Caco-2 (cell line): ENCODE measurements around the gene GRAMD2B. TPM values are rescaled to one million over a fixed set of nuclear protein-coding genes. Genes with fewer than 3 reads are reported as not detected.
"Not testable (repeated sequence)": the region's sequence is repeated elsewhere in the genome, so short reads cannot be mapped to it uniquely, and the experiment has no call there.

Experiments used
- BruUV-seq: library from RNA; stranded (reverse); fragments of 400-500 nt; replicated peaks from 2 replicates; lab custom pipeline; 2021; lab: Mats Ljungman, UMichigan
- CTCF ChIA-PET: fragments of 300-600 bp; sonication (Branson Sonifier 250); formaldehyde crosslinking; loops from one replicate; lab custom pipeline; 2022; ENCODE audit warnings: antibody characterized with exemption; lab: Charles Lee
- POLR2A ChIA-PET: fragments of 300-600 bp; sonication (Branson Sonifier 250); formaldehyde crosslinking; loops from one replicate; lab custom pipeline; 2022; ENCODE audit warnings: antibody characterized with exemption; lab: Charles Lee
- DNase-seq, 2 experiments: peaks; one replicate each; pipeline versions ENCODE4 v3.0.0 to v3.0.0-alpha.2; 2020 to 2022
- H3K27me3 ChIP-seq: replicated peaks from 2 replicates; pipeline ENCODE4 v1.6.0; 2011; ENCODE audit warnings: low read length; ENCODE audit not compliant: control insufficient read depth, insufficient read depth
- H3K36me3 ChIP-seq: 2 replicates; pipeline ENCODE4 v1.5.1; 2011; ENCODE audit warnings: low read length; ENCODE audit not compliant: control insufficient read depth, insufficient read depth
- H3K4me1 ChIP-seq: fragments of 250-450 bp; sonication (Bioruptor Pico); 2 replicates; pipeline ENCODE4 v1.5.1; 2020; ENCODE audit warnings: mild to moderate bottlenecking
- H3K4me3 ChIP-seq: 2 replicates; pipeline ENCODE4 v1.5.1; 2011; ENCODE audit warnings: low read depth, mild to moderate bottlenecking, control low read depth, low read length
- H3K9me3 ChIP-seq: fragments of 250-450 bp; sonication (Bioruptor Pico); 2 replicates; pipeline ENCODE4 v1.5.1; 2020; ENCODE audit warnings: mild to moderate bottlenecking, moderate library complexity
- H3K27ac Mint-ChIP-seq: one replicate; pipeline ENCODE4 v1.8.0; 2022; ENCODE audit warnings: mixed read lengths; ENCODE audit not compliant: unreplicated experiment
- H3K27me3 Mint-ChIP-seq: one replicate; pipeline ENCODE4 v1.8.0; 2022; ENCODE audit warnings: mixed read lengths; ENCODE audit not compliant: insufficient read depth, unreplicated experiment
- H3K36me3 Mint-ChIP-seq: one replicate; pipeline ENCODE4 v1.8.0; 2022; ENCODE audit warnings: mild to moderate bottlenecking, mixed read lengths; ENCODE audit not compliant: insufficient read depth, unreplicated experiment
- H3K4me1 Mint-ChIP-seq: one replicate; pipeline ENCODE4 v1.8.0; 2022; ENCODE audit warnings: low read depth, mixed read lengths; ENCODE audit not compliant: unreplicated experiment
- H3K4me3 Mint-ChIP-seq: one replicate; pipeline ENCODE4 v1.8.0; 2022; ENCODE audit warnings: mild to moderate bottlenecking, moderate library complexity, mixed read lengths; ENCODE audit not compliant: unreplicated experiment
- H3K9me3 Mint-ChIP-seq: one replicate; pipeline ENCODE4 v1.8.0; 2022; ENCODE audit warnings: mixed read lengths; ENCODE audit not compliant: unreplicated experiment
- CTCF ChIP-seq, 2 experiments: fragments of 200-600 bp in 1 of 2; IDR thresholded peaks; 1 replicate in 1 of 2; 2 replicates in 1 of 2; pipeline versions ENCODE4 v1.5.1 to v1.8.0; 2011 to 2022; ENCODE audit warnings: antibody characterized with exemption in 1 of 2, control low read depth in 1 of 2, inconsistent platforms in 1 of 2, low read depth in 1 of 2, low read length in 1 of 2, mild to moderate bottlenecking in 1 of 2, moderate library complexity in 1 of 2; ENCODE audit not compliant: insufficient read depth in 1 of 2, severe bottlenecking in 1 of 2, unreplicated experiment in 1 of 2
- intact Hi-C: fragments of 100-400 bp; cut with micrococcal nuclease; formaldehyde crosslinking; loops from one replicate; pipeline ENCODE4 v1.10.0; 2022; ENCODE audit not compliant: unreplicated experiment
- total RNA-seq: library from RNA; stranded (reverse); gene quantifications from 2 replicates; pipeline ENCODE4 v1.2.3, GENCODE V29; 2022

Gene GRAMD2B
- total RNA-seq, 1 experiment from 2014 or later: 3.0 TPM

DNA sequence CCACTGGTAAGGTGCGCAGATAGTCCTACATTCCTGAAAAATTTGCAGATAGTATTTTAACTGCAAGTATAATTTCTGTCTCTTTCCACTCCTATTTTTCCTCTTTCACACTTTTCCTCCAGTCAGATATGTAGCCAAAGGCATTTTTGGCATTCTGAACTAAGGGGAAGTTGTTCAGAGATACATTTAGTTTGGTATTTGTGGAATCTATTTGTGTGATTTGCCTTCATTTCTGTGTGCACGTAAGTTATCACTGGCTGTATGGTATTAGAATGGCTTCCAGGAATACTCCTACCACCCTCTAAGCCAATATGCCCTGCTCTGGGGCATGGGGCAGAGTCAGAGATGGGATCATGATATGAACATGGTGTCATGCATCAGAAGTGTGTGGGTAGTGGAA is 45.8 kb upstream of the GRAMD2B start:
- no TSS peak for BruUV-seq
- Histone ChIP-seq H3K4me3 (no peak overlapping the region), H3K36me3 (no peaks in the 10 kb centered on the region), H3K27me3 (no peaks in the 10 kb centered on the region), H3K9me3 (peaks cover 4% of the 10 kb centered on the region; the same call in 1 of the 2 replicates), H3K4me1 (no peaks in the 10 kb centered on the region)
- H3K36me3 Mint-ChIP-seq: no peaks in the 10 kb centered on the region
- intact Hi-C loops: no loop called here
- ChIA-PET CTCF (no interaction called here), POLR2A (no interaction called here)
- H3K27ac Mint-ChIP-seq: no peak overlapping the region
- no peak for TF ChIP-seq CTCF (IDR thresholded peaks at IDR 0.05; ENCODE audit: insufficient read depth in 1 of 2, low read depth in 1 of 2, low read length in 1 of 2, severe bottlenecking in 1 of 2, unreplicated experiment in 1 of 2)
- no peaks in the 10 kb centered on the region for H3K27me3 Mint-ChIP-seq
- H3K9me3 Mint-ChIP-seq: peaks cover 19% of the 10 kb centered on the region
- DNase-seq: no peak
- no peak overlapping the region for H3K4me3 Mint-ChIP-seq
- no peaks in the 10 kb centered on the region for H3K4me1 Mint-ChIP-seq

- H3K4me3 ChIP-seq, H3K27me3 ChIP-seq, CTCF ChIA-PET, H3K9me3 ChIP-seq, H3K27ac Mint-ChIP-seq, H3K27me3 Mint-ChIP-seq, H3K4me1 ChIP-seq, H3K36me3 Mint-ChIP-seq, H3K36me3 ChIP-seq, H3K4me1 Mint-ChIP-seq, POLR2A ChIA-PET, BruUV-seq, H3K4me3 Mint-ChIP-seq, DNase-seq, intact Hi-C loops: not testable (repeated sequence)
- H3K9me3 Mint-ChIP-seq: peaks cover 22% of the 10 kb centered on the region
Measured at GRCh38 chr5:126380316-126380715, 42.9 kb upstream of the GRAMD2B start.

- intact Hi-C loops: no loop called here
- CTCF ChIA-PET: no interaction called here
Measured at GRCh38 chr5:126383246-126383645, 40.0 kb upstream of the GRAMD2B start.

More at GRCh38 chr5:126383246-126383645, 40.0 kb upstream of the GRAMD2B start:
- Histone ChIP-seq H3K4me3 (no peak overlapping the region), H3K27me3 (no peaks in the 10 kb centered on the region), H3K36me3 (no peaks in the 10 kb centered on the region), H3K9me3 (peaks cover 4% of the 10 kb centered on the region; the same call in 1 of the 2 replicates), H3K4me1 (no peaks in the 10 kb centered on the region)
- POLR2A ChIA-PET: no interaction called here
- TF ChIP-seq CTCF (IDR thresholded peaks at IDR 0.05; ENCODE audit: insufficient read depth in 1 of 2, low read depth in 1 of 2, low read length in 1 of 2, severe bottlenecking in 1 of 2, unreplicated experiment in 1 of 2): no peak
- H3K27me3 Mint-ChIP-seq: no peaks in the 10 kb centered on the region
- H3K36me3 Mint-ChIP-seq: no peaks in the 10 kb centered on the region
- no peak for DNase-seq
- no peak overlapping the region for H3K27ac Mint-ChIP-seq
- no peak overlapping the region for H3K4me3 Mint-ChIP-seq
- peaks cover 22% of the 10 kb centered on the region for H3K9me3 Mint-ChIP-seq
- H3K4me1 Mint-ChIP-seq: no peaks in the 10 kb centered on the region
- no TSS peak for BruUV-seq
